Esophagus squamous epithelium (tissue), 5 donors: ENCODE measurements around the gene PDHX. TPM values are rescaled to one million over a fixed set of nuclear protein-coding genes. Genes with fewer than 3 reads are reported as not detected.

Source experiments
- DNase-seq: peaks from one replicate; lab custom pipeline; 2025; lab: John Stamatoyannopoulos, UW
- H3K27ac ChIP-seq, 4 donors: fragments of 200-600 bp; sonication (generic); one replicate each; pipeline ENCODE4 v1.5.1; 2016 to 2019; ENCODE audit warnings: mild to moderate bottlenecking in 1 of 4
- H3K27me3 ChIP-seq, 4 donors: fragments of 200-600 bp; sonication (generic); 1 replicate in 3 of 4; 2 replicates in 1 of 4; pipeline versions ENCODE4 v1.5.1 to v1.6.0; 2017 to 2021; ENCODE audit warnings: antibody characterized with exemption in 1 of 4
- H3K36me3 ChIP-seq, 3 donors: fragments of 200-600 bp; sonication (generic); one replicate each; pipeline ENCODE4 v1.5.1; 2016 to 2019
- H3K4me1 ChIP-seq, 3 donors: fragments of 200-600 bp; sonication (generic); one replicate each; pipeline ENCODE4 v1.5.1; 2017 to 2019
- H3K4me3 ChIP-seq, 4 donors: fragments of 200-600 bp; sonication (generic); 1 replicate in 3 of 4; 2 replicates in 1 of 4; pipeline ENCODE4 v1.5.1; 2016 to 2019; ENCODE audit warnings: mild to moderate bottlenecking in 2 of 4, moderate library complexity in 1 of 4
- H3K9me3 ChIP-seq, 3 donors: fragments of 200-600 bp; sonication (generic); one replicate each; pipeline ENCODE4 v1.5.1; 2016 to 2019
- CTCF ChIP-seq, 6 experiments: fragments of 450-650 bp in 4 of 6; fragments of 200-600 bp in 2 of 6; sonication (generic) in 2 of 6; IDR thresholded peaks; one replicate each; pipeline ENCODE4 v1.5.1; 2016 to 2019; ENCODE audit warnings: antibody characterized with exemption in 6 of 6, mild to moderate bottlenecking in 4 of 6, moderate library complexity in 4 of 6
- POLR2A ChIP-seq, 4 donors: fragments of 450-650 bp; IDR thresholded peaks; one replicate each; pipeline ENCODE4 v1.6.1; 2017; ENCODE audit warnings: antibody characterized with exemption in 4 of 4, mild to moderate bottlenecking in 4 of 4, moderate library complexity in 3 of 4
- WGBS, 2 donors: methylation state at CpG; one replicate each; pipeline ENCODE4 v1.1.5; 2018; 5-methylcytosine and 5-hydroxymethylcytosine counted together
- intact Hi-C: fragments of 100-400 bp; cut with DNase I; formaldehyde crosslinking; loops from one replicate; pipeline ENCODE4 v1.15.0; 2022
- total RNA-seq, 4 donors: library from RNA; depleted of rRNA; stranded (reverse); fragments of >200 nt; gene quantifications; one replicate each; pipeline ENCODE4 v1.1.0, GENCODE V29; 2016
- donor health status: DM: yes; HTN: yes; CAD: no.

Gene PDHX
- total RNA-seq, 4 donors from 2014 or later, result 14.1 to 29.9 (median 25.7) TPM

GRCh38 chr11:34972366-34972765, 55.9 kb downstream of the PDHX start:
- Histone ChIP-seq H3K4me1 (peaks cover 0 to 9% (median 4%) of the 10 kb centered on the region in 3 donors), H3K4me3 (no peak overlapping the region), H3K36me3 (peaks cover 0 to 85% (median 0%) of the 10 kb centered on the region in 3 donors), H3K27me3 (no peaks in the 10 kb centered on the region), H3K27ac (no peak overlapping the region), H3K9me3 (no peaks in the 10 kb centered on the region)
- 93 to 94% methylated on average over 8 of the region's 8 CpGs for WGBS, 2 donors
- no peak for DNase-seq
- intact Hi-C loops, result no loop called here
- TF ChIP-seq CTCF (IDR thresholded peaks at IDR 0.05) (no peak), POLR2A (IDR thresholded peaks at IDR 0.05) (no peak)

- Histone ChIP-seq H3K27ac (no peak overlapping the region), H3K36me3 (peaks cover 0 to 80% (median 0%) of the 10 kb centered on the region in 3 donors), H3K4me3 (no peak overlapping the region), H3K9me3 (no peaks in the 10 kb centered on the region), H3K4me1 (peaks cover 0 to 14% (median 7%) of the 10 kb centered on the region in 3 donors), H3K27me3 (no peaks in the 10 kb centered on the region)
- intact Hi-C loops, result no loop called here
- 50 to 65% methylated on average over 2 of the region's 2 CpGs for WGBS, 2 donors
- TF ChIP-seq POLR2A (IDR thresholded peaks at IDR 0.05) (no peak), CTCF (IDR thresholded peaks at IDR 0.05) (no peak)
- DNase-seq, result no peak
These were observed 56.5 kb downstream of the PDHX start for GRCh38 chr11:34972892-34973291.

GRCh38 chr11:34975482-34975881, 59.1 kb downstream of the PDHX start:
- Histone ChIP-seq H3K27ac (no peak overlapping the region), H3K36me3 (peaks cover 0 to 64% (median 0%) of the 10 kb centered on the region in 3 donors), H3K9me3 (no peaks in the 10 kb centered on the region), H3K27me3 (no peaks in the 10 kb centered on the region), H3K4me1 (peaks cover 0 to 16% (median 7%) of the 10 kb centered on the region in 3 donors), H3K4me3 (no peak overlapping the region)
- 86 to 95% methylated on average over 3 of the region's 3 CpGs for WGBS, 2 donors
- DNase-seq, result no peak
- TF ChIP-seq POLR2A (IDR thresholded peaks at IDR 0.05) (no peak), CTCF (IDR thresholded peaks at IDR 0.05) (no peak)
- intact Hi-C loops, result no loop called here

- no peak for TF ChIP-seq CTCF (IDR thresholded peaks at IDR 0.05)
- TF ChIP-seq POLR2A (IDR thresholded peaks at IDR 0.05), result no peak
- peaks cover 0 to 16% (median 7%) of the 10 kb centered on the region in 3 donors for H3K4me1 ChIP-seq
- DNase-seq, result no peak
- intact Hi-C loops, result no loop called here
- H3K9me3 ChIP-seq, result no peaks in the 10 kb centered on the region
- no peak overlapping the region for H3K27ac ChIP-seq
- H3K27me3 ChIP-seq, result no peaks in the 10 kb centered on the region
- H3K4me3 ChIP-seq, result no peak overlapping the region
- H3K36me3 ChIP-seq, result peaks cover 0 to 60% (median 0%) of the 10 kb centered on the region in 3 donors
These were observed 60.2 kb downstream of the PDHX start for GRCh38 chr11:34976496-34977088.

- WGBS, 2 donors, result 21 to 22% methylated on average over 6 of the region's 6 CpGs
- peak overlapping the region in 1 of 4 donors; percentile 18 for H3K27ac ChIP-seq
These were observed 60.9 kb downstream of the PDHX start for GRCh38 chr11:34977089-34977912.

More at GRCh38 chr11:34977089-34977912, 60.9 kb downstream of the PDHX start:
- TF ChIP-seq CTCF (IDR thresholded peaks at IDR 0.05) (no peak), POLR2A (IDR thresholded peaks at IDR 0.05) (no peak)
- Histone ChIP-seq H3K27me3 (no peaks in the 10 kb centered on the region), H3K9me3 (no peaks in the 10 kb centered on the region), H3K4me3 (no peak overlapping the region), H3K4me1 (peaks cover 0 to 16% (median 7%) of the 10 kb centered on the region in 3 donors), H3K36me3 (peaks cover 0 to 57% (median 0%) of the 10 kb centered on the region in 3 donors)
- intact Hi-C loops, result no loop called here
- DNase-seq, result no peak
